Measurements from ENCODE around the gene CBX8. TPM values are rescaled to one million over a fixed set of nuclear protein-coding genes. Genes with fewer than 3 reads are reported as not detected.
A peak's percentile ranks its signal among the peaks of the same experiment; 100 is the strongest.

Gene CBX8
- total RNA-seq, 2 donors from 2014 or later, result 1.6 to 1.8 TPM

GRCh38 chr17:79843474-79843815 is 46.6 kb upstream of the CBX8 start:
- H3K27ac ChIP-seq, result peak overlapping the region in 1 of 4 donors; percentile 55
- peaks cover 60% of the 10 kb centered on the region for H3K4me1 ChIP-seq
- no peaks in the 10 kb centered on the region for H3K36me3 ChIP-seq (replicated peaks in 1 of 2; ENCODE audit: insufficient read depth in 1 of 2, low read depth in 2 of 2)
- WGBS, 2 donors, result 2 to 4% methylated on average over 9 to 39 of the region's 39 CpGs
- peaks cover 0 to 34% of the 10 kb centered on the region in 2 donors for H3K27me3 ChIP-seq
- intact Hi-C loops (cut with DNase I), result loop anchor here (10.0 kb wide), 1 partner anchor 49 kb away; the partner anchor contains the start of gene CBX8
- H3K4me3 ChIP-seq, result peak overlapping the region; percentile 3 to 33
- no peak for ATAC-seq
- no peak for TF ChIP-seq POLR2A (IDR thresholded peaks at IDR 0.05)
- no peak for TF ChIP-seq CTCF (IDR thresholded peaks at IDR 0.05)
- no peaks in the 10 kb centered on the region for H3K9me3 ChIP-seq
- peak in 3 of 4 donors; percentile 20 to 40 (median 33) for DNase-seq

- ATAC-seq (no peak), DNase-seq (peak in 2 of 4 donors; percentile 17 to 20)
- WGBS, 2 donors, result 11 to 18% methylated on average over 31 to 66 of the region's 66 CpGs
- H3K4me1 ChIP-seq, result peaks cover 63% of the 10 kb centered on the region
- intact Hi-C loops (cut with DNase I), result loop anchor here (10.0 kb wide), 1 partner anchor 48 kb away; the partner anchor contains the start of gene CBX8
- no peaks in the 10 kb centered on the region for H3K9me3 ChIP-seq
- peak overlapping the region in 1 of 2 donors; percentile 33 for H3K4me3 ChIP-seq
- no peaks in the 10 kb centered on the region for H3K36me3 ChIP-seq (replicated peaks in 1 of 2; ENCODE audit: insufficient read depth in 1 of 2, low read depth in 2 of 2)
- TF ChIP-seq CTCF (IDR thresholded peaks at IDR 0.05), result no peak
- no peak for TF ChIP-seq POLR2A (IDR thresholded peaks at IDR 0.05)
- peaks cover 0 to 34% of the 10 kb centered on the region in 2 donors for H3K27me3 ChIP-seq
- H3K27ac ChIP-seq, result no peak overlapping the region
These were observed 46.0 kb upstream of the CBX8 start for GRCh38 chr17:79842656-79843473.

GRCh38 chr17:79842136-79842655 is 45.3 kb upstream of the CBX8 start:
- ATAC-seq (no peak), DNase-seq (peak in 1 of 4 donors; percentile 10)
- no peak overlapping the region for H3K4me3 ChIP-seq
- 12 to 13% methylated on average over 5 to 18 of the region's 20 CpGs for WGBS, 2 donors
- no peaks in the 10 kb centered on the region for H3K9me3 ChIP-seq
- no peak for TF ChIP-seq POLR2A (IDR thresholded peaks at IDR 0.05)
- no peak for TF ChIP-seq CTCF (IDR thresholded peaks at IDR 0.05)
- peaks cover 68% of the 10 kb centered on the region for H3K4me1 ChIP-seq
- intact Hi-C loops (cut with DNase I), result loop anchor here (10.0 kb wide), 1 partner anchor 47 kb away; the partner anchor contains the start of gene CBX8
- H3K36me3 ChIP-seq (replicated peaks in 1 of 2; ENCODE audit: insufficient read depth in 1 of 2, low read depth in 2 of 2), result no peaks in the 10 kb centered on the region
- peaks cover 0 to 34% of the 10 kb centered on the region in 2 donors for H3K27me3 ChIP-seq
- no peak overlapping the region for H3K27ac ChIP-seq

GRCh38 chr17:79841369-79842135 is 44.7 kb upstream of the CBX8 start:
- Histone ChIP-seq H3K9me3 (no peaks in the 10 kb centered on the region), H3K36me3 (replicated peaks in 1 of 2; ENCODE audit: insufficient read depth in 1 of 2, low read depth in 2 of 2) (no peaks in the 10 kb centered on the region), H3K4me1 (peaks cover 74% of the 10 kb centered on the region), H3K27me3 (peaks cover 0 to 34% of the 10 kb centered on the region in 2 donors), H3K4me3 (no peak overlapping the region), H3K27ac (no peak overlapping the region)
- 5 to 7% methylated on average over 14 to 55 of the region's 55 CpGs for WGBS, 2 donors
- TF ChIP-seq CTCF (IDR thresholded peaks at IDR 0.05) (no peak), POLR2A (IDR thresholded peaks at IDR 0.05) (no peak)
- ATAC-seq (no peak), DNase-seq (no peak)
- intact Hi-C loops (cut with DNase I), result loop anchor here (10.0 kb wide), 1 partner anchor 47 kb away; the partner anchor contains the start of gene CBX8

All from body of pancreas (tissue), 4 donors.